Activated CD8-positive, alpha-beta T cell treated with anti-CD3 and anti-CD28 coated beads for 36 hours (primary cell): ENCODE measurements around the gene MCTP2. TPM values are rescaled to one million over a fixed set of nuclear protein-coding genes. Genes with fewer than 3 reads are reported as not detected.

Source experiments
- ATAC-seq: fragments of 200-7000 bp; cut with Tn5 transposase; one replicate; pipeline ENCODE4 v1.10.0; 2021; ENCODE audit warnings: mild to moderate bottlenecking, moderate library complexity
- CTCF ChIA-PET: fragments of 350-600 bp; sonication (Branson Sonifier 250); formaldehyde crosslinking; loops from one replicate; lab custom pipeline; 2021; ENCODE audit warnings: antibody characterized with exemption; lab: Charles Lee
- POLR2A ChIA-PET: fragments of 350-600 bp; sonication (Branson Sonifier 250); formaldehyde crosslinking; loops from one replicate; lab custom pipeline; 2021; ENCODE audit warnings: antibody characterized with exemption; lab: Charles Lee
- DNase-seq: peaks from one replicate; pipeline ENCODE4 v3.0.0-alpha.2; 2020
- H3K27ac Mint-ChIP-seq: one replicate; pipeline ENCODE4 v1.8.0; 2021; ENCODE audit warnings: mild to moderate bottlenecking, mixed read lengths
- H3K27me3 Mint-ChIP-seq: one replicate; pipeline ENCODE4 v1.8.0; 2021; ENCODE audit warnings: mixed read lengths
- H3K36me3 Mint-ChIP-seq: one replicate; pipeline ENCODE4 v1.8.0; 2021; ENCODE audit warnings: low read depth, mixed read lengths
- H3K4me1 Mint-ChIP-seq: one replicate; pipeline ENCODE4 v1.8.0; 2021; ENCODE audit warnings: low read depth, mixed read lengths
- H3K4me3 Mint-ChIP-seq: one replicate; pipeline ENCODE4 v1.8.0; 2021; ENCODE audit warnings: mild to moderate bottlenecking, moderate library complexity, mixed read lengths
- H3K9me3 Mint-ChIP-seq: one replicate; pipeline ENCODE4 v1.8.0; 2021; ENCODE audit warnings: mixed read lengths
- CTCF ChIP-seq: fragments of 200-600 bp; IDR thresholded peaks from one replicate; pipeline ENCODE4 v1.8.0; 2022; ENCODE audit warnings: antibody characterized with exemption, mild to moderate bottlenecking
- intact Hi-C: fragments of 100-400 bp; cut with micrococcal nuclease; formaldehyde crosslinking; loops from one replicate; pipeline ENCODE4 v1.10.0; 2022
- total RNA-seq, 2 experiments: library from RNA; stranded (reverse); gene quantifications; one replicate each; pipeline ENCODE4 v1.2.3, GENCODE V29; 2021

Gene MCTP2
- total RNA-seq, 2 experiments from 2014 or later: 16.2 to 18.3 TPM

- intact Hi-C loops: no loop called here
- ATAC-seq (no peak), DNase-seq (no peak)
- H3K9me3 Mint-ChIP-seq: no peaks in the 10 kb centered on the region
- ChIA-PET POLR2A (no interaction called here), CTCF (no interaction called here)
- H3K27me3 Mint-ChIP-seq: no peaks in the 10 kb centered on the region
- H3K36me3 Mint-ChIP-seq: peaks cover 12% of the 10 kb centered on the region
- no peak for TF ChIP-seq CTCF
- no peak overlapping the region for H3K27ac Mint-ChIP-seq
- no peak overlapping the region for H3K4me3 Mint-ChIP-seq
- no peaks in the 10 kb centered on the region for H3K4me1 Mint-ChIP-seq
These were observed 148.6 kb downstream of the MCTP2 start for GRCh38 chr15:94379986-94380385.

GRCh38 chr15:94380798-94381197, 149.4 kb downstream of the MCTP2 start:
- DNase-seq (no peak), ATAC-seq (no peak)
- no peak overlapping the region for H3K27ac Mint-ChIP-seq
- ChIA-PET POLR2A (no interaction called here), CTCF (no interaction called here)
- intact Hi-C loops: no loop called here
- H3K4me1 Mint-ChIP-seq: no peaks in the 10 kb centered on the region
- H3K9me3 Mint-ChIP-seq: no peaks in the 10 kb centered on the region
- H3K36me3 Mint-ChIP-seq: peaks cover 13% of the 10 kb centered on the region
- no peak for TF ChIP-seq CTCF
- no peaks in the 10 kb centered on the region for H3K27me3 Mint-ChIP-seq
- no peak overlapping the region for H3K4me3 Mint-ChIP-seq

- Mint-ChIP-seq H3K9me3 (no peaks in the 10 kb centered on the region), H3K27ac (no peak overlapping the region), H3K27me3 (no peaks in the 10 kb centered on the region), H3K36me3 (peaks cover 13% of the 10 kb centered on the region), H3K4me1 (no peaks in the 10 kb centered on the region), H3K4me3 (no peak overlapping the region)
- ATAC-seq: no peak
- POLR2A ChIA-PET: no interaction called here
- CTCF ChIA-PET: no interaction called here
- TF ChIP-seq CTCF: no peak
- DNase-seq: no peak
- intact Hi-C loops: no loop called here
These were observed 150.0 kb downstream of the MCTP2 start for GRCh38 chr15:94381384-94381783.

GRCh38 chr15:94383041-94383440, 151.7 kb downstream of the MCTP2 start:
- DNase-seq: no peak
- no peaks in the 10 kb centered on the region for H3K9me3 Mint-ChIP-seq
- H3K27me3 Mint-ChIP-seq: no peaks in the 10 kb centered on the region
- H3K36me3 Mint-ChIP-seq: peaks cover 19% of the 10 kb centered on the region
- no peak for TF ChIP-seq CTCF
- peaks cover 14% of the 10 kb centered on the region for H3K4me1 Mint-ChIP-seq
- H3K4me3 Mint-ChIP-seq: no peak overlapping the region
- no peak for ATAC-seq
- ChIA-PET POLR2A (no interaction called here), CTCF (no interaction called here)
- H3K27ac Mint-ChIP-seq: no peak overlapping the region
- intact Hi-C loops: no loop called here

- no peak for ATAC-seq
- peaks cover 19% of the 10 kb centered on the region for H3K36me3 Mint-ChIP-seq
- ChIA-PET CTCF (no interaction called here), POLR2A (no interaction called here)
- no peaks in the 10 kb centered on the region for H3K27me3 Mint-ChIP-seq
- H3K4me3 Mint-ChIP-seq: no peak overlapping the region
- no peak for TF ChIP-seq CTCF
- no peak overlapping the region for H3K27ac Mint-ChIP-seq
- no peaks in the 10 kb centered on the region for H3K9me3 Mint-ChIP-seq
- peaks cover 16% of the 10 kb centered on the region for H3K4me1 Mint-ChIP-seq
- DNase-seq: no peak
- intact Hi-C loops: no loop called here
These were observed 152.3 kb downstream of the MCTP2 start for GRCh38 chr15:94383706-94384105.
